ENCODE results near the gene OR9K2.
"Not testable (repeated sequence)": the region's sequence is repeated elsewhere in the genome, so short reads cannot be mapped to it uniquely, and the experiment has no call there.

The OR9K2 gene, protein sequence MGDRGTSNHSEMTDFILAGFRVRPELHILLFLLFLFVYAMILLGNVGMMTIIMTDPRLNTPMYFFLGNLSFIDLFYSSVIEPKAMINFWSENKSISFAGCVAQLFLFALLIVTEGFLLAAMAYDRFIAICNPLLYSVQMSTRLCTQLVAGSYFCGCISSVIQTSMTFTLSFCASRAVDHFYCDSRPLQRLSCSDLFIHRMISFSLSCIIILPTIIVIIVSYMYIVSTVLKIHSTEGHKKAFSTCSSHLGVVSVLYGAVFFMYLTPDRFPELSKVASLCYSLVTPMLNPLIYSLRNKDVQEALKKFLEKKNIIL

DNA sequence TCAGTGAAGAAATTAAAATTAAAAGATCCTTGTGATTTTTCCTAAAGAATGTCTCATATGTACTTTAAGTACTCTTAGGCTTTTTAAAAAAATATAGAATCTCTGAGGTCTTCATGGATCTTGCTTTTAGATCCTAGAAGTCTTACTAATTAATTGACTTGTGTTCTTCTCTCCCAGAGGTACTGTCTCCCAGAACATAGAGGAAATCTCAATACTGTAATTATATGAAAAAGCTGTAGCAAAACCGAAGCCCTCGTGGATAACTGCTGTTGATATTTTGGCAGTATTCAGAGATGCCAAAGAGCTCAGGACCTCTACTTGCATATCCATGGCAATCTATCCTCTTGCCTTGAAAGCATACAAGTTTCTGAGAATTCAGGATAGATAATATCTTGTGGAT, at the start of gene OR9K2:
TSS of gene OR9K2 (plus strand) at position 301 of the 400 bp plus-strand sequence. CDS start 3,429 bp downstream, outside the sequence.
- DNase-seq, result no peak

DNA sequence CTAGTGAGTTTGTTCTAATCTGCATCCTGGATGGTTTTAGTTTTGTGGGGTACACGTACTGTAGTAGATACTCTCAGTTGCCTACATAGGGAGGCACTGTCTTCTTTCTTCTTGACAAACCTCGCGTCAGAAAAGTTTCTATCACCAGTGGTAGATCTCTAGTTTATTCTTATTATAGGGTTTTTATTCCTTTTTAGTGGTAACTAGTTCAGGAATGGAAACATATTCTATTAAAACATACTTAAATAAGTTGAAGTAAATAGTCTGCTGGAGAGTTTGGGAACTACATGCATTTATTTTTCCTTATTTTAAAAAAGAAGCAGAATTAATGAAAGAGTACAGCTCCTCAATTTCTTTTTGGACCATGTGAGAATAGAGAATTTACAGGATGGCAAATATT, 33.6 kb upstream of the OR9K2 start:
- no peak for DNase-seq

DNA sequence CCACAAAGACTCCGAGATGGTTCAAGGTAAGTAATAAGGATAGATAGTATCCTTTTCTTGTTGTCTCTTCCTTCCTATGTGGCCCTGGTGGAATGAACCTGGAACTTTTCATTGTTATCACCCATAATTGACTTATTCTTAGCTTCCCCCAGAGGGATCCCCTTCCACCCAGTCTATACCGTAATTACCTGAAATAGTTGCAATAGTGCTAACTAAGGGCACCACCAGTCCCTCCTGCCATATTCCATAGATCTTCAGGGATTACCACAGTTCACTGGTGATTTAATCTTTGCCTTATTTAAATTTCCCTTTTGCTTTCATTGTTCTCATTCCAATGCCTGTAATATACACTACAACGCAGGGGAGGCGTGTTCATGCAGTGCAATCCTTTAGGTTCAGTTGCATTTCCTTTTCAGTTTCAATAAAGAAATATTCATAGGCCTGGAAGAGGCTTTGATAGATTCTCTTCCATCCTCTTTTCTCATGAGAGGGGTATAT, 13.8 kb upstream of the OR9K2 start:
- DNase-seq, result no peak

DNA sequence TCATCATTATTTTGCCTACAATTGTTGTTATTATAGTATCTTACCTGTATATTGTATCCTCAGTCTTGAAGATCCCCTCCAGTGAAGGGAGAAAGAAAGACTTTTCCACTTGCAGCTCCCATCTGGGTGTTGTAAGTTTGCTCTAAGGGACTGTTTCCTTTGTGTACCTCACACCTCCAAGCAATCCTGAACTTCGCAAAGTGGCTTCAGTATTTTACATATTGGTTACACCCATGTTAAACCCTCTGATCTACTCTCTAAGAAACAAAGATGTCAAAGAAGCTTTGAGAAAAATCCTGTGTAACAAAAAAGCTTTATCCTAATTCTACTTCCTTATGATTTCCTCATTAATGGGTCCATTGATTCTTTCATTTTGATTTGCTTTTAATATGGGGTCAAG, 10.1 kb upstream of the OR9K2 start:
- no peak for DNase-seq

DNA sequence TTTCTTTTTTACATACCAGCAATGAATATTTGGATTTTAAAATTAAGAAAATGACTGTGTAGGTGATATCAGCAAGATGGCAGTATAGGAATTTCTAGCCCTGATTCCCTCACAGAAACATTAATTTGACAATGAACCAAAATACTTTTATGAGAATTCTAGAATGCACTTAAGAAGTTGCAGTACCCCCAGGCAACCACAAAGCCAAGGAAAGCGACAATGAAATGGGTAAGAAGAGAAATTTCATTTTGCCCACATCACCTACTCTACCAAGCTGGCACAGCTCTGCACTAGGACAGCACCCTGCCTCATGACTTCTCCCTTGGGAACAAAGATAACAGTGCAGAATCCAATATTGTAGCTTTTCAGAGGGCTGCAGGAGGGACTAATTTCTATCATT, 6.6 kb downstream of the OR9K2 start:
- no peak for DNase-seq

DNA sequence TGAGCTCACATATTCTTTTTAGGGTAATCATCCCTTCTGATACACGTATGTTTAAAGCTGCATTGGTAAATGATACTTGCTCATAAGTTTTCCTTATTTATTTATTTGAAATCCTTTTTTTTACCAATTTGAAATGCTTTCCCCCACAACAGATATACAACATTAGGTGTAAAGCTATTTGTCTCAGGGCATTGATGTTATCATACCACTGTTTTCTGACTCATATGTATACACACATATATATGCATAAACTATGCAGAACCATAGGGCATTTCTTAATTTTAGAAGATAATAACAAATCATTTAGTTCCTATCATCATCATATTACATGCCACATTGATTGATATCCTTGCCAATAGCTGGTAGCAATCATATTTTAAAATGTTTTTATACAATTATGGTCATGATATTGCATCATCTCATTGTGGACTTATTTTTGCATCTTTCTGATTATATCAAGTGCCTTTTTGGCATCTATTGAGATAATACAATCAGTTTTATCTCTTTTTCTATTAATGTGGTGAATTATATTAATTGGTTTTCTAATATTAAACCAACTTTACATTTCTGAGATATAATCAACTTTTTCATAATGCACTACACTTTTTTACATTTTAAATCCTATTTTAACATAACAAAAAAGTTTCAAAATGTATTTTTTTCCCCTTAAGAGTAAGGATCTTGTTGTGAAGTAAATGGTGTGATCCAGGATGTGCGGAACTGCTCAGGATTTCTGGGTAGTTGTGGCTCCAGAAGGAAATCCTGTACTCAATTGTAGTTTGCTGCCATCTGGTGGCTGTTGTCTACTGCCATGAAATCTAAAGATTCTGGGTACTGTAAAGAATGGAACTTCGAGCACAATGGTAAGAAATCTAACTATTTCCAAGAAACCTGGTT, 16.7 kb downstream of the OR9K2 start:
- peak; percentile 8 to 44 for DNase-seq

DNA sequence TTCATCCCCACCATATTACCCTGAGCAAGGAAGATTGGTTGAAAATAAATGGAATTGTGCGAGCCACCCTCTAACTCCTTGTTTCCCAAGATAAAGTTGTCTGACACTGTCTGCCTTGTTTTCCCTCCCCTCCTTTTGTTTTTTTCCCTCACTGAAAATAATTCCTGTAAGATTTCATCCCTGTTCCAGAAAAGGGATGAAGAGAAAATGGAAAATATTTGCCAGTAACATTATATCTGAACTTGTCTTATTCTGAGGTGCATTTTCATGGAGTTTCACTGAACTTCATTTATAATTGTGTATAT, 17.3 kb downstream of the OR9K2 start:
- no peak for DNase-seq

DNA sequence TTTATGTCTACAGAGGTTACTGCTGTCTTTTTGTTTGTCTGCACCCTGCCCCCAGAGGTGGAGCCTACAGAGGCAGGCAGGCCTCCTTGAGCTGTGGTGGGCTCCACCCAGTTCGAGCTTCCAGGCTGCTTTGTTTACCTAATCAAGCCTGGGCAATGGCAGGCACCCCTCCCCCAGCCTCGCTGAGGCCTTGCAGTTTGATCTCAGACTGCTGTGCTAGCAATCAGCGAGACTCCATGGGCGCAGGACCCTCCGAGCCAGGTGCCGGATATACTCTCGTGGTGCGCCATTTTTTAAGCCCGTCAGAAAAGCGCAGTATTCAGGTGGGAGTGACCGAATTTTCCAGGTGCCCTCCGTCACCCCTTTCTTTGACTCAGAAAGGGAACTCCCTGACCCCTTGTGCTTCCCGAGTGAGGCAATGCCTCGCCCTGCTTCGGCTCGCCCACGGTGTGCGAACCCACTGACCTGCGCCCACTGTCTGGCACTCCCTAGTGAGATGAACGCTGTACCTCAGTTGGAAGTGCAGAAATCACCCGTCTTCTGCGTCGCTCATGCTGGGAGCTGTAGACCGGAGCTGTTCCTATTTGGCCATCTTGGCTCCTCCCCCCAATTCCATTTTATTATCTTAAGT, 40.9 kb downstream of the OR9K2 start:
- not testable (repeated sequence) for DNase-seq

DNA sequence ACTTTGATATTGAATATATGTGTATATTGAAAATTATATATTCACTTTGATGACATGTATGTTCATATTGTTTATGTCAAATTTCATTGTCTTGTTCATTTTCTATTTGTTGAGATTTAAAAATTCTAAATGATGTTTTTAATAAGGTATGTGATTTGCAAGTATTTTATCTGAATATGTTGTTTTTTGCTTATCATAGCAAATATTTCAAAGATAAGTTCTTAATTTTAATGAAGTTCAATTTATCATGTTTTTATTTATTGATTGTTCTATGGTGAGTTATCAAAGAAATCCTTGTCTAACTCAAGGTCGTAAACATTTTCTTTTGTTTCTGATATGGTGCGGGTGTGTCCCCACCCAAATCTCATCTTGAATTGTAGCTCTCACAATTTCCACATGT, 45.2 kb downstream of the OR9K2 start:
- DNase-seq, result no peak

DNA sequence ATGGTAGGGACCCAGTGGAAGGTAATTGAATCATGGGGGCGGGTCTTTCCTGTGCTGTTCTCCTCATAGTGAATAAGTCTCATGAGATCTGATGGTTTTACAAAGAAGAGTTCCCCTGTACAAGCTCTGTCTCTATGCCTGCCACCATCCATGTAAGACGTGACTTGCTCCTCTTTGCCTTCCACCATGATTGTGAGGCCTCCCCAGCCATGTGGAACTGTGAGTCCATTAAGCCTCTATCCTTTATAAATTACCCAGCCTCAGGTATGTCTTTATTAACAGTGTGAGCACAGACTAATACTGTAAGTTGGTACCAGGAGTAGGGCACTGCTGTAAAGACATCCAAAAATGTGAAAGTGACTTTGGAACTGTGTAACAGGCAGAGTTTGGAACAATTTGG, 45.6 kb downstream of the OR9K2 start:
- not testable (repeated sequence) for DNase-seq

DNA sequence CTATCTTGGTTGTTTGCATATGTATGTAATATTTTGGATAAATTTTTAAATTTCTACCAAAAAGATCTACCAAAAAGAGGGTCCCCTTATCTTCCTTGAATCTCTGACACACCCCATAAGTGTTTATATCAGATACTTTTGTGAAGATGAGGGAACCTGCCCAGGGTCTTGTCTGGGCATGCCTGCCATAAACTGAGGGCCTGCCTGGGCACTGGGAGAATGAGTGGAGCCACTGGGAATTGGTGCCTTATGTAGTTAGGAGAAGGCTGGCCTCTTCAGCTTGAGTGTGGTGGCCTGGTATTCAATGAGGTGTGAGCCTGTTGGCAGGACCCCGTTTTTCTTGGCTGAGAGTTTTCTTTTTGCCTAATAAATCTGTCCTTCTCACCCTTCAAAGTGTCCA, 46.5 kb downstream of the OR9K2 start:
- DNase-seq, result no peak

DNA sequence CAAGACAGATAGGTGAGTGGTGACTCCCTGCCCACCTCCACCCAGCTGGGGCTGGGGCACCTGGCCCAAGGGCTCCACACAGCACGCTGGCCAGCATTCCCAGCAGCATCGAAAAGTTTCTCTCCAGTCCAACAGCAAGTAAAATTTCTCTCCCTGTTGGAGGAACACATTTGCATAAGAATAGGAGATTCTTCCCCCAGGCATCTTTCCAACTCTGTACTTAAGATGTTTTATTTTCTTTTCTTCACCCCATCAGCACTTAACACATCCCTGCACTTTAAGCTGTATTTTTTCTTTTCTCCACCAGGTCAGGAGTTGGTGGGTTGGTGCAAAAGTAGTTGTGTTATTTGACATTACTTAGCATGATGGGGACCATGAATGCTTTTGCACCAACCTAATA, 47.2 kb downstream of the OR9K2 start:
- DNase-seq, result no peak

Measured in NCI-H1930 (cell line).